Small intestine (tissue), 16 donors: ENCODE measurements around the gene NFS1. TPM values are rescaled to one million over a fixed set of nuclear protein-coding genes. Genes with fewer than 3 reads are reported as not detected.
"Not testable (repeated sequence)": the region's sequence is repeated elsewhere in the genome, so short reads cannot be mapped to it uniquely, and the experiment has no call there.

ENCODE experiments used
- DNase-seq, 2 donors: peaks; one replicate each; pipeline versions ENCODE4 v3.0.0 to v3.0.0-alpha.2; 2013
- FAIRE-seq: peaks from 2 replicates; lab custom pipeline; 2012; peaks lifted over from hg19 to GRCh38; lab: Jason Lieb, UNC
- H3K27ac ChIP-seq, 3 donors: one replicate each; pipeline ENCODE4 v1.5.1; 2013; ENCODE audit warnings: low read length in 2 of 3, mild to moderate bottlenecking in 2 of 3, control low read depth in 1 of 3, inconsistent platforms in 1 of 3, low read depth in 1 of 3, moderate library complexity in 1 of 3
- H3K27me3 ChIP-seq, 3 donors: one replicate each; pipeline ENCODE4 v1.6.1; 2013; ENCODE audit warnings: low read length in 3 of 3, inconsistent platforms in 1 of 3; ENCODE audit not compliant: control insufficient read depth in 3 of 3, insufficient read depth in 3 of 3
- H3K36me3 ChIP-seq, 3 donors: one replicate each; pipeline ENCODE4 v1.6.1; 2013; ENCODE audit warnings: low read length in 3 of 3, inconsistent platforms in 1 of 3, low read depth in 1 of 3, mild to moderate bottlenecking in 1 of 3, moderate library complexity in 1 of 3; ENCODE audit not compliant: control insufficient read depth in 3 of 3, insufficient read depth in 2 of 3
- H3K4me1 ChIP-seq, 3 donors: one replicate each; pipeline ENCODE4 v1.6.1; 2013; ENCODE audit warnings: low read length in 2 of 3, inconsistent platforms in 1 of 3, low read depth in 1 of 3, mild to moderate bottlenecking in 1 of 3, moderate library complexity in 1 of 3; ENCODE audit not compliant: control insufficient read depth in 3 of 3, insufficient read depth in 2 of 3
- H3K4me3 ChIP-seq, 3 donors: one replicate each; pipeline ENCODE4 v1.5.1; 2013; ENCODE audit warnings: low read length in 3 of 3, control low read depth in 1 of 3, inconsistent platforms in 1 of 3, low read depth in 1 of 3, mild to moderate bottlenecking in 1 of 3, moderate library complexity in 1 of 3
- H3K9me3 ChIP-seq, 2 donors: one replicate each; pipeline ENCODE4 v1.6.1; 2013; ENCODE audit warnings: low read depth in 1 of 2, low read length in 1 of 2; ENCODE audit not compliant: control insufficient read depth in 2 of 2, insufficient read depth in 1 of 2
- WGBS, 3 donors: extraction: QIAGEN DNeasy Blood & Tissue Kit; methylation state at CpG; one replicate each; pipeline ENCODE4 v1.1.7; 2013; 5-methylcytosine and 5-hydroxymethylcytosine counted together
- long read RNA-seq, 10 donors: transcript quantifications; one replicate each; lab custom pipeline, GENCODE V29; 2026
- polyA plus RNA-seq, 4 donors: library from polyadenylated mRNA; stranded (reverse) in 3 of 4; unstranded in 1 of 4; fragments of 200-250 nt in 3 of 4; fragments of 120-200 nt in 1 of 4; gene quantifications; one replicate each; pipeline versions ENCODE4 v1.2.1 to v1.2.3, GENCODE V29; 2013
- donor health status: healthy with polysubstance abuse.
- donor health status: control.
- donor health status: control.
- donor health status: Bipolar disorder and iron deficiency.
- donor health status: healthy.

The NFS1 gene
- 10 to 100 TPM; 21.9 to 39.6 (median 34.1) TPM for polyA plus RNA-seq
- long read RNA-seq, donor 1, transcript NFS1-203 (13 exons, 3,012 nt): major isoform, 9 of 10 reads
- long read RNA-seq, donor 1, partial matches to known transcripts: 0 of 10 reads
- long read RNA-seq, donor 1, other reads (novel, unspliced or antisense): 0 of 10 reads
- long read RNA-seq, donor 2, partial matches to known transcripts: 0 of 4 reads
- long read RNA-seq, donor 2, other reads (novel, unspliced or antisense): 0 of 4 reads
- long read RNA-seq, donor 3, partial matches to known transcripts: 0 of 4 reads
- long read RNA-seq, donor 3, other reads (novel, unspliced or antisense): 0 of 4 reads
- long read RNA-seq, donor 4: 0 reads
- long read RNA-seq, donor 5: 0 reads
- long read RNA-seq, donor 6, partial matches to known transcripts: 0 of 3 reads
- long read RNA-seq, donor 6, other reads (novel, unspliced or antisense): 0 of 3 reads
- long read RNA-seq, donor 7, transcript NFS1-203 (13 exons, 3,012 nt): major isoform, 7 of 9 reads
- long read RNA-seq, donor 7, partial matches to known transcripts: 0 of 9 reads
- long read RNA-seq, donor 7, other reads (novel, unspliced or antisense): 0 of 9 reads
- long read RNA-seq, donor 8: 0 reads
- long read RNA-seq, donor 9, partial matches to known transcripts: 0 of 1 reads
- long read RNA-seq, donor 9, other reads (novel, unspliced or antisense): 0 of 1 reads
- long read RNA-seq, donor 10, partial matches to known transcripts: 0 of 3 reads
- long read RNA-seq, donor 10, other reads (novel, unspliced or antisense): 0 of 3 reads

- FAIRE-seq (no peak), DNase-seq (peak; percentile 80 to 92)
- Histone ChIP-seq H3K4me1 (peaks cover 0 to 9% (median 6%) of the 10 kb centered on the region in 3 donors), H3K36me3 (peaks cover 9 to 29% (median 10%) of the 10 kb centered on the region in 3 donors), H3K9me3 (no peaks in the 10 kb centered on the region), H3K4me3 (peak within 1 kb of the TSS; percentile 90 to 96 (median 93)), H3K27me3 (no peaks in the 10 kb centered on the region), H3K27ac (peak within 1 kb of the TSS; percentile 91 to 94 (median 93))
- WGBS, 3 donors: 0 to 1% (median 1%) methylated on average over 67 to 81 of the region's 81 CpGs
Measured at GRCh38 chr20:35699127-35699956, at the start of gene NFS1, which contains the start of gene ROMO1. TSS of gene NFS1 (minus strand) at chr20:35699352. CDS start at chr20:35699288, 64 bp downstream. TSS of gene ROMO1 (plus strand) at chr20:35699405. CDS start at chr20:35699633, 228 bp downstream.

- peaks cover 0 to 13% (median under 1%) of the 10 kb centered on the region in 3 donors for H3K4me1 ChIP-seq
- H3K9me3 ChIP-seq, DNase-seq, H3K27me3 ChIP-seq, FAIRE-seq, H3K36me3 ChIP-seq, H3K4me3 ChIP-seq: not testable (repeated sequence)
- peak overlapping the region in 1 of 3 donors; percentile 91 for H3K27ac ChIP-seq
- WGBS, 3 donors: 91 to 95% (median 92%) methylated on average over 3 of the region's 3 CpGs
Measured at GRCh38 chr20:35744492-35744841, 45.3 kb upstream of the NFS1 start.

GRCh38 chr20:35743693-35744491 is 44.7 kb upstream of the NFS1 start:
- Histone ChIP-seq H3K27me3 (no peaks in the 10 kb centered on the region), H3K4me1 (peaks cover 2 to 16% (median 3%) of the 10 kb centered on the region in 3 donors), H3K27ac (peak overlapping the region; percentile 91 to 95 (median 92)), H3K9me3 (no peaks in the 10 kb centered on the region), H3K4me3 (no peak overlapping the region), H3K36me3 (peaks cover 4 to 5% (median 4%) of the 10 kb centered on the region in 3 donors)
- FAIRE-seq (no peak), DNase-seq (peak; percentile 18 to 24)
- 63 to 80% (median 63%) methylated on average over 15 of the region's 15 CpGs for WGBS, 3 donors

DNA sequence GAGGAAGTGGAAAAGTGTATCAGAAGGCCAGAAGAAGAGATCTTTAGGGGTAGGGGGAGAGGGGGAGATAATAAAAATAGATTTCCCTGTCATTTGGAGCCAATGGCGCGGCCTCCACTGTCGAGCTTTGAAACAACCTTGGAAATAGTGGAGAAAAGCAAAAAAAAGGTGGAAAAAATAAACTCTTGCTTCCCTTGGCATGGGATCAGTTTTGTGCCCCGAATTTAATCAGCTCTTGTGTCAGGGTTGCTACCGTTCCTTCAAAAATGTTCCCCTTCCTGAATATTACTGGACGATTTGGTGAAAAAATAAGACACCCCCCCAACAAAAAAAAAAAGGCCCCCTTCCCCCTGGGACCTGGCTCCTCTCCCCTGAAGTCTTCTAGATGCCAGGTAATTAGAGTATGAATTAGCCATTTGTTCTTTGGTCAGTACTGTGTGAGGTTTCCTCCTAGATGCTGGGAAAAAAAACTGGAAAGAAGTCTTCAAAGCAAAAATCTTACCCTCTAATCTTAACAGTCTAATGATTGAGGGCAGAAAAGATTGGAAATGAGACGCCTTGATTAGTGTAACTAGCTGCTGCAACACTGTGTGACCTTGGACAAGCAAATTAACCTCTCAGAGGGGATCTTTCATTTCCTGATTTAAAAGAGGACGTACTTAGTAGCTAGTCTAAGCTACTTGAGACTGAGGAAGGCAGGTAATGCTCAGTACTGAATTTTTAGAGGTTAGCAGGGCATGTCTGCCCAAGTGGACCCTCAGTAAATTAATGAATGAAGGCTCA is 43.8 kb upstream of the NFS1 start:
- DNase-seq (peak; percentile 59 to 75), FAIRE-seq (no peak)
- no peaks in the 10 kb centered on the region for H3K9me3 ChIP-seq
- H3K4me3 ChIP-seq: peak overlapping the region; percentile 27 to 65 (median 63)
- peak overlapping the region; percentile 92 to 100 (median 95) for H3K27ac ChIP-seq
- 0 to 1% (median 1%) methylated on average over 8 of the region's 8 CpGs for WGBS, 3 donors
- peaks cover 8 to 14% (median 10%) of the 10 kb centered on the region in 3 donors for H3K36me3 ChIP-seq
- no peaks in the 10 kb centered on the region for H3K27me3 ChIP-seq
- peaks cover 2 to 16% (median 6%) of the 10 kb centered on the region in 3 donors for H3K4me1 ChIP-seq

- DNase-seq (peak; percentile 100), FAIRE-seq (no peak)
- WGBS, 3 donors: 0 to 1% (median 1%) methylated on average over 62 to 66 of the region's 66 CpGs
- Histone ChIP-seq H3K9me3 (no peaks in the 10 kb centered on the region), H3K27ac (peak within 1 kb of the TSS; percentile 98 to 100 (median 99)), H3K27me3 (no peaks in the 10 kb centered on the region), H3K36me3 (peaks cover 12 to 17% (median 16%) of the 10 kb centered on the region in 3 donors), H3K4me3 (peak within 1 kb of the TSS; percentile 84 to 99 (median 93)), H3K4me1 (peaks cover 2 to 16% (median 6%) of the 10 kb centered on the region in 3 donors)
Measured at GRCh38 chr20:35741892-35742740, 43.0 kb upstream of the NFS1 start, which contains the start of gene RBM39. TSS of gene RBM39 (minus strand) at chr20:35742260. CDS start at chr20:35740874, 1,386 bp downstream.

DNA sequence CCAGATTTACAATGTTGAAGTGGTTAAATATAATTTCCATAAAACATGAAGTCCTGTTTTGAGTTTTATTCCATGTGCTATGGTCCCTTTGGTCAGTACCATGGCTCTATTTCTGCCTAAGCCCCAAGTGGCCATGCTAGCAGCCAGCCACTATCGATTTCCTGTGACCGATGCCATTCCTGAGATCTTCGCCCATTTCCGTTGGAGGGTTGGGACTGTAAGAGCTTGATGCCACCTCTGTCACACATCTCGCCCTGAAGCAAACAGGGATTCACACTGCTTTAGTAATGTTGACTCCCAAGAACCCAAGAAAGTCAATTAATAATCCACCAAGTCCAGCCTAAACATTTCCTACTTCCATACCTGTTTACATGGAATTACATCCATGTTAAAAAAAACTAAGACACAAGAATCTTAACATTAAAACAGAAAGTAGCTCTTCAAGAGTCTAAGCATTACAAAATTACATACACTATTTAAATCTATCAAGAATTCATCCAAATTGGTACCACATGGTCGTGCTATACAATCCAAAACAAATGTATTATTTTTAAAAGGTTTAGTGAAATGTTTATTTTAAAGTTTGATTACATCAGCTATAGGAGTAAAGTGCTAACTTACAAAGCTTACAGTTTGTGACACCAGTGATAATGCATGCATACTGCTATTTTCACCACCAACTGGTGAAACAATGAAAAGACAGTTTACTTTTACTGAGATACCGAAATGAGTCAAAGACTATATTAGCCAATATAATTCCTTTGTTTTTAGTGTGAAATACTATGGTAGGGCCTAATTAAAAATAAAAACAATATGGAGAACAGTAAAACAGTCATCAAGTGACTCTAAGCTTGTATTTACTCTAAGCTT is 40.4 kb upstream of the NFS1 start:
- H3K36me3 ChIP-seq: peaks cover 18 to 24% (median 22%) of the 10 kb centered on the region in 3 donors
- no peaks in the 10 kb centered on the region for H3K9me3 ChIP-seq
- peak overlapping the region in 1 of 3 donors; percentile 93 for H3K4me3 ChIP-seq
- H3K27me3 ChIP-seq: no peaks in the 10 kb centered on the region
- H3K27ac ChIP-seq: peak overlapping the region in 1 of 3 donors; percentile 68
- WGBS, 3 donors: 32 to 50% (median 40%) methylated on average over 7 of the region's 7 CpGs
- DNase-seq: peak in 1 of 2 donors; percentile 28
- no peak for FAIRE-seq
- peaks cover 2 to 17% (median 6%) of the 10 kb centered on the region in 3 donors for H3K4me1 ChIP-seq
